ENCODE measurements around the gene GPR12.

DNA sequence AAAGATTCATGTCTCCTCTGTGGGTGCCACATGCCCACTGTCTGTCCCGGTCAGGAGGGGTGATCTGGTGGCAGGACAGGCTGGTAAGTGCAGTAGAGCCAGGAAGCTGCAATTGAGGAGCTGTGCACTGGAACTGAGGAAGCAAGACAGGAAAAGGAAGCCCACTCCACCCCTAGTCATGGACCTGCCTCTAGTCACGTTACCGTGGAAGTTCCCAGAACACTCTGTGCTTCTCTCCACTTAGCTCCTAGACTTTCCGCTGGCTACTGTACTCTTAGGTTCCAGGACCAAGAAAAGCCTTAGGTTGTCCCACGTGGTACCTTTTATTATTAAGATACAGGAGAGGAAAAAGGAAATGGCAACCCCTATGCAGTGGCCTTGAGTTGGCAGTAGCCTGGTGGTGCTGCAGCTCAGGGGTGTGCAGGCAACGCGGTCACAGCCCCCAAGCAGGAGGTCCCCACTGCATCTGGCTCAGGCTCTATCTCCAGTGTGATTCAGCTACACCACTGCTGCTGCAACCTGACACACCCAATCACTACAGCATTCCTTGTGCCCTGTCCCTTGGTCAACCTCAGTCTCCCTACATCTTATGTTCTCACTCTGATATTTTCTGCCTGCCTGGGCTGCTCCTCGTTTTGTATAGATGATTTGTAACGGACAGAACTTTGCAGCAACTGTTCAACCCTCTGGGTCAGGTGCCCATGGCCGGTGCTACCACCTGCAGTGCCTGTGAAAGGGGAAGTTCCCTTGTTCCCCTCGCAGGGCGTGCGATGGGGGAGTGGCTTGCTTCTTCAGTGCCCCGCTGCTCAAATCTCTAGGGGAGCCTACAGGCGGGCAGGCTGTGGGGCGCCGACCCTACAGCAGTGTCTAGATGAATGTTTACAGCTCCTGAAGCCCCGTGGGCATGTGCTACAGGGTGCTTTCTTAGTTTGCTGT lies 24.4 kb upstream of the GPR12 start:
- TF ChIP-seq, protein P1, sequence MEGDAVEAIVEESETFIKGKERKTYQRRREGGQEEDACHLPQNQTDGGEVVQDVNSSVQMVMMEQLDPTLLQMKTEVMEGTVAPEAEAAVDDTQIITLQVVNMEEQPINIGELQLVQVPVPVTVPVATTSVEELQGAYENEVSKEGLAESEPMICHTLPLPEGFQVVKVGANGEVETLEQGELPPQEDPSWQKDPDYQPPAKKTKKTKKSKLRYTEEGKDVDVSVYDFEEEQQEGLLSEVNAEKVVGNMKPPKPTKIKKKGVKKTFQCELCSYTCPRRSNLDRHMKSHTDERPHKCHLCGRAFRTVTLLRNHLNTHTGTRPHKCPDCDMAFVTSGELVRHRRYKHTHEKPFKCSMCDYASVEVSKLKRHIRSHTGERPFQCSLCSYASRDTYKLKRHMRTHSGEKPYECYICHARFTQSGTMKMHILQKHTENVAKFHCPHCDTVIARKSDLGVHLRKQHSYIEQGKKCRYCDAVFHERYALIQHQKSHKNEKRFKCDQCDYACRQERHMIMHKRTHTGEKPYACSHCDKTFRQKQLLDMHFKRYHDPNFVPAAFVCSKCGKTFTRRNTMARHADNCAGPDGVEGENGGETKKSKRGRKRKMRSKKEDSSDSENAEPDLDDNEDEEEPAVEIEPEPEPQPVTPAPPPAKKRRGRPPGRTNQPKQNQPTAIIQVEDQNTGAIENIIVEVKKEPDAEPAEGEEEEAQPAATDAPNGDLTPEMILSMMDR (IDR thresholded peaks at IDR 0.05; ENCODE audit: low read length): no peak
- no peak for TF ChIP-seq EZH2 (optimal IDR thresholded peaks at IDR 0.05; ENCODE audit: low read depth, low read length)

Measured in MM.1S (cell line).